Astrocyte (in vitro differentiated cells and primary cell): ENCODE measurements around the gene TNNT3. TPM values are rescaled to one million over a fixed set of nuclear protein-coding genes. Genes with fewer than 3 reads are reported as not detected.

Experiments used
- DNase-seq: peaks from one replicate; pipeline ENCODE4 v3.0.0-alpha.2; 2010; ENCODE audit warnings: low read depth
- FAIRE-seq: peaks from 2 replicates; lab custom pipeline; 2011; peaks lifted over from hg19 to GRCh38; lab: Jason Lieb, UNC
- H2AFZ ChIP-seq: 2 replicates; pipeline ENCODE4 v1.6.0; 2012; ENCODE audit warnings: low read depth, low read length, inconsistent platforms
- H3K27ac ChIP-seq: 2 replicates; pipeline ENCODE4 v1.5.1; 2011; ENCODE audit warnings: low read depth, low read length, inconsistent platforms
- H3K27me3 ChIP-seq: 2 replicates; pipeline ENCODE4 v1.6.0; 2011; ENCODE audit warnings: low read length, inconsistent platforms; ENCODE audit not compliant: insufficient read depth
- H3K36me3 ChIP-seq: 2 replicates; pipeline ENCODE4 v1.5.1; 2011; ENCODE audit warnings: low read length, inconsistent platforms; ENCODE audit not compliant: insufficient read depth
- H3K4me1 ChIP-seq: 2 replicates; pipeline ENCODE4 v1.5.1; 2011; ENCODE audit warnings: low read length, inconsistent platforms; ENCODE audit not compliant: insufficient read depth
- H3K4me2 ChIP-seq: 2 replicates; pipeline ENCODE4 v1.6.0; 2012; ENCODE audit warnings: low read length, inconsistent platforms
- H3K4me3 ChIP-seq: 2 replicates; pipeline ENCODE4 v1.5.1; 2011; ENCODE audit warnings: low read depth, mild to moderate bottlenecking, low read length, inconsistent platforms; ENCODE audit not compliant: insufficient read depth
- H3K79me2 ChIP-seq: 2 replicates; pipeline ENCODE4 v1.6.0; 2012; ENCODE audit warnings: mild to moderate bottlenecking, low read length, inconsistent platforms; ENCODE audit not compliant: insufficient read depth
- H3K9ac ChIP-seq: 2 replicates; pipeline ENCODE4 v1.6.0; 2012; ENCODE audit warnings: mild to moderate bottlenecking, low read length, inconsistent platforms
- H3K9me3 ChIP-seq: 2 replicates; pipeline ENCODE4 v1.5.1; 2012; ENCODE audit warnings: low read depth, mild to moderate bottlenecking, low read length, inconsistent platforms; ENCODE audit not compliant: insufficient read depth
- H4K20me1 ChIP-seq: 2 replicates; pipeline ENCODE4 v1.6.0; 2012; ENCODE audit warnings: low read length, inconsistent platforms; ENCODE audit not compliant: insufficient read depth
- H3K27ac Mint-ChIP-seq: one replicate; pipeline ENCODE4 v1.8.0; 2021; ENCODE audit warnings: mild to moderate bottlenecking, mixed read lengths; ENCODE audit not compliant: unreplicated experiment
- H3K27me3 Mint-ChIP-seq: one replicate; pipeline ENCODE4 v1.8.0; 2021; ENCODE audit warnings: low read depth, mixed read lengths; ENCODE audit not compliant: unreplicated experiment
- H3K36me3 Mint-ChIP-seq: one replicate; pipeline ENCODE4 v1.8.0; 2021; ENCODE audit warnings: low read depth, mixed read lengths; ENCODE audit not compliant: unreplicated experiment
- H3K4me1 Mint-ChIP-seq: one replicate; pipeline ENCODE4 v1.8.0; 2021; ENCODE audit warnings: low read depth, mixed read lengths; ENCODE audit not compliant: unreplicated experiment
- H3K4me3 Mint-ChIP-seq: one replicate; pipeline ENCODE4 v1.8.0; 2021; ENCODE audit warnings: mild to moderate bottlenecking, moderate library complexity, mixed read lengths; ENCODE audit not compliant: unreplicated experiment
- H3K9me3 Mint-ChIP-seq: one replicate; pipeline ENCODE4 v1.8.0; 2021; ENCODE audit warnings: mild to moderate bottlenecking, mixed read lengths; ENCODE audit not compliant: unreplicated experiment
- EZH2 ChIP-seq: IDR thresholded peaks from 2 replicates; pipeline ENCODE4 v1.6.1; 2012; ENCODE audit warnings: mild to moderate bottlenecking, low read length, inconsistent platforms; ENCODE audit not compliant: insufficient read depth
- total RNA-seq: library from RNA; stranded (reverse); gene quantifications from 2 replicates; pipeline ENCODE4 v1.2.1, GENCODE V29; 2021
- TF ChIP-seq, protein P1 (sequence below): IDR thresholded peaks from 2 replicates; pipeline ENCODE4 v1.5.1; 2011; ENCODE audit warnings: low read depth, mild to moderate bottlenecking, inconsistent platforms, low read length, moderate library complexity; ENCODE audit not compliant: insufficient read depth

The TNNT3 gene
- total RNA-seq, 1 donor from 2014 or later, result not detected

DNA sequence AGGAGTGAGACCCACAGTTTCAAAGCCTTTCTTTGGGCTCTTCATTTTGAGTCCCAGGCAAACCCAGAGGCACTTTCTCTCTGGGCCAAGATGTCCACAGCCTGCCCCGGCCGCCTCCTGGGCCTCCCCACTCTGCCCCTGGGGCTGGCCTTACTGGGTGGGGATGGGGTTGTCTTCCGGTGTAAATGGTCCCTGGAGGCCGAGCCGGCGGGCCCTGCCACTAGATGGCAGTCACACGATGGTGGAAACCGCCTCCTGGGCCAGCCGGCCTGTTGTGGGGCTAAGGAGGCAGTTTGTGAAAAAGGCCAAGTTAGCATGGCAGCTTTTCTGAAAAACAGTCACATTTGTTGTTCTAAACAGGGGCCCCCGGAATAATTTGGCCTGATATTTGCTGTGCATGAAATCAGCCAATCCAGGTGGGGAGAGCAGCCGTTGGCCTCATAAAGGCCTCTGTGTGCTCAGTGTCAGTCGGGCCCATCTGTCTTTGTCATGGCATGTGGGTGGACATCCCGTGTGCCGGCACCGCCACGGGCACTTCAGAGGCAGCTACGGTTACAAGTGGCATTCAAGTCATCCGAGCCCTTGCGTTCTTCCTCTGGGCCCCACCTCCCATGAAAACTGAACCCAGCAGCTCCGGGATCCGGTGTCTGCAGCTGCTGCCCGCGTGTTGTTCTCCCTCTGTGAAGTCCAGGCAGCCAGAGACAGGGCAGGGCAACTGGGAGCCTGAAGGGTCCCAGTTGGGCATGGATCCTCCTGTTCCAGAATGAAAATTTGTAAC, 34.2 kb downstream of the TNNT3 start:
- no peaks in the 10 kb centered on the region for H3K36me3 Mint-ChIP-seq
- FAIRE-seq (no peak), DNase-seq (no peak)
- TF ChIP-seq EZH2, result no peak
- TF ChIP-seq, protein P1, sequence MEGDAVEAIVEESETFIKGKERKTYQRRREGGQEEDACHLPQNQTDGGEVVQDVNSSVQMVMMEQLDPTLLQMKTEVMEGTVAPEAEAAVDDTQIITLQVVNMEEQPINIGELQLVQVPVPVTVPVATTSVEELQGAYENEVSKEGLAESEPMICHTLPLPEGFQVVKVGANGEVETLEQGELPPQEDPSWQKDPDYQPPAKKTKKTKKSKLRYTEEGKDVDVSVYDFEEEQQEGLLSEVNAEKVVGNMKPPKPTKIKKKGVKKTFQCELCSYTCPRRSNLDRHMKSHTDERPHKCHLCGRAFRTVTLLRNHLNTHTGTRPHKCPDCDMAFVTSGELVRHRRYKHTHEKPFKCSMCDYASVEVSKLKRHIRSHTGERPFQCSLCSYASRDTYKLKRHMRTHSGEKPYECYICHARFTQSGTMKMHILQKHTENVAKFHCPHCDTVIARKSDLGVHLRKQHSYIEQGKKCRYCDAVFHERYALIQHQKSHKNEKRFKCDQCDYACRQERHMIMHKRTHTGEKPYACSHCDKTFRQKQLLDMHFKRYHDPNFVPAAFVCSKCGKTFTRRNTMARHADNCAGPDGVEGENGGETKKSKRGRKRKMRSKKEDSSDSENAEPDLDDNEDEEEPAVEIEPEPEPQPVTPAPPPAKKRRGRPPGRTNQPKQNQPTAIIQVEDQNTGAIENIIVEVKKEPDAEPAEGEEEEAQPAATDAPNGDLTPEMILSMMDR, result no peak
- Histone ChIP-seq H2AFZ (no peak overlapping the region), H3K9me3 (no peaks in the 10 kb centered on the region), H3K4me2 (no peak overlapping the region), H3K79me2 (no peaks in the 10 kb centered on the region), H3K4me3 (no peak overlapping the region), H3K9ac (no peak overlapping the region), H3K27ac (no peak overlapping the region), H3K4me1 (no peaks in the 10 kb centered on the region), H3K27me3 (no peaks in the 10 kb centered on the region), H3K36me3 (no peaks in the 10 kb centered on the region), H4K20me1 (no peaks in the 10 kb centered on the region)
- H3K27me3 Mint-ChIP-seq, result no peaks in the 10 kb centered on the region
- H3K9me3 Mint-ChIP-seq, result no peaks in the 10 kb centered on the region
- H3K4me3 Mint-ChIP-seq, result no peak overlapping the region
- no peaks in the 10 kb centered on the region for H3K4me1 Mint-ChIP-seq
- H3K27ac Mint-ChIP-seq, result no peak overlapping the region

DNA sequence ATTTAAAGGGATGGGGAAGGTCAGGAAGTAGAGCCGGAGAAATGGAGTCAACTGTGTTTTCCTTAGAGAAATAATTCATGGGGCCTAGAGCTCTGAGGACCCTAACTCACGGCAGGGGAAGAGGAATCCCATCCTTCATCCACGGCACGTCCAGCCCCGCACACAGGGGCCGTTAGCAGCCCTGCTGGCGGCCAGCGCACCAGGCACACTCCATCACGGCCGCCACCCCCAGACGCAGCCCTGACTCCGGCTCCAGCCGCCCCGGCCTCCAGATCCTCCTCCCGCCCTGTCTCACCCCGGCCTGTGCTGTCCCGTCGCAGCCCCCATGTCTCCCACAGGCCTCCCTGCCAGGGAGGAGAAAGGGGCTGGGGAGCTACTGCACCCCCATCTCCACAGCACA, 38.9 kb downstream of the TNNT3 start:
- FAIRE-seq (no peak), DNase-seq (no peak)
- Histone ChIP-seq H3K9me3 (no peaks in the 10 kb centered on the region), H3K27ac (no peak overlapping the region), H2AFZ (no peak overlapping the region), H4K20me1 (no peaks in the 10 kb centered on the region), H3K9ac (no peak overlapping the region), H3K4me1 (no peaks in the 10 kb centered on the region), H3K36me3 (no peaks in the 10 kb centered on the region), H3K4me2 (no peak overlapping the region), H3K27me3 (no peaks in the 10 kb centered on the region), H3K79me2 (no peaks in the 10 kb centered on the region), H3K4me3 (no peak overlapping the region)
- H3K4me1 Mint-ChIP-seq, result no peaks in the 10 kb centered on the region
- no peaks in the 10 kb centered on the region for H3K36me3 Mint-ChIP-seq
- no peaks in the 10 kb centered on the region for H3K9me3 Mint-ChIP-seq
- H3K4me3 Mint-ChIP-seq, result no peak overlapping the region
- TF ChIP-seq EZH2, result no peak
- TF ChIP-seq, protein P1, result no peak
- H3K27ac Mint-ChIP-seq, result no peak overlapping the region
- no peaks in the 10 kb centered on the region for H3K27me3 Mint-ChIP-seq

DNA sequence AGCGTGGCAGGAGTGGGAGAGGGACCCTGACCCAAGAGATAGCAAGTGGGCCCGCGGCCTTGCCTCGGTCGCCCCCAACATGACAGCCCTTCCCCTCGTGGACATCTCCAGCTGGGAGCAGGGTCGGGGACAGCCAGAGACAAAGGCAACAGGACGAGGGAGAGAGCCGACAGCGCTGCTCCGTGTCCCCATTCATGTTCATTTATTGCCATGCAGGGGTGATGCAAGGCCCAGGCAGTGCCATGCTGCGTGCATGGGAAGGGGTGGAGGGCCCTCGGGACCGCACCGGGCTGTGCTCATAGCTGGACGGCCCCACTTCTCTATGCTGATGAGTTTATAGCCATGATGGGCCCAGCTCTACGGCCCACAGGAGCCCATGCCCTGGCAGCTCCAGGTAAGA, 40.3 kb downstream of the TNNT3 start:
- H3K4me3 ChIP-seq, result no peak overlapping the region
- H3K9me3 ChIP-seq, result no peaks in the 10 kb centered on the region
- FAIRE-seq (no peak), DNase-seq (no peak)
- no peaks in the 10 kb centered on the region for H3K36me3 ChIP-seq
- no peaks in the 10 kb centered on the region for H4K20me1 ChIP-seq
- no peaks in the 10 kb centered on the region for H3K4me1 ChIP-seq
- Mint-ChIP-seq H3K9me3 (no peaks in the 10 kb centered on the region), H3K4me1 (no peaks in the 10 kb centered on the region), H3K4me3 (no peak overlapping the region), H3K36me3 (no peaks in the 10 kb centered on the region), H3K27me3 (no peaks in the 10 kb centered on the region), H3K27ac (no peak overlapping the region)
- H3K27ac ChIP-seq, result no peak overlapping the region
- no peak overlapping the region for H3K4me2 ChIP-seq
- H3K79me2 ChIP-seq, result no peaks in the 10 kb centered on the region
- TF ChIP-seq, protein P1, result no peak
- TF ChIP-seq EZH2, result no peak
- H3K27me3 ChIP-seq, result no peaks in the 10 kb centered on the region
- no peak overlapping the region for H3K9ac ChIP-seq
- no peak overlapping the region for H2AFZ ChIP-seq
